A204.1 (cell line): ENCODE measurements around the gene S100A10.
A peak's percentile ranks its signal among the peaks of the same experiment; 100 is the strongest.

Source experiments
- FAIRE-seq: peaks from 2 replicates; lab custom pipeline; 2012; peaks lifted over from hg19 to GRCh38; lab: Jason Lieb, UNC

S100A10 gene

DNA sequence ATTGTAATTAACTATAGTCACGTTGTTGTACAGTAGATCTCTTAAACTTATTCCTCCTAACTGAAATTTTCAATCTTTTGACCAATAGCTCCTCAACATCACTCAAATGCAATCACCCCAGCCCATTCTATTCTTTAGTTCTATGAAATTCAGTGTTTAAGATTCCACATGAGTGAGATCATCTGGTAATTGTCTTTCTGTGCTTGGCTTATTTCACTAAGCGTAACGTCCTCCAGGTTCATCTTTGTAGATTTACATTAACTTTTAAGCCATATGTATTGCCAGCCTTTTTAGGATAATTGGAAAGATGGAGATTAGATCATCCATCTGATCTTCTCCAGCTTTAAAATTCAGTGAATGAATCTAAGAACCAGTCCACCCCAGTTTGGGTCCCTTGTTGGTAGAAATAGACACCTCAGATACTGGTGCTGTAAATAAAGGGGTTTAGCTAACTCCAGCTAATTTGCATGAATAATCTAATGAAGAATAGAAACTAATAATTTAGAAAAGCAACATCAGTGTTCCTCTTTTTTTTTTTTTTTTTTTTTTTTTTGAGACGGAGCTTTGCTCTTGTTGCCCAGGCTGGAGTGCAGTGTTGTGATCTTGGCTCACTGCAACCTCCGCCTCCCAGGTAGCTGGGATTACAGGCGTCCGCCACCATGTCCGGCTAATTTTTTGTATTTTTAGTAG, 7.0 kb downstream of the S100A10 start:
- FAIRE-seq = no peak

DNA sequence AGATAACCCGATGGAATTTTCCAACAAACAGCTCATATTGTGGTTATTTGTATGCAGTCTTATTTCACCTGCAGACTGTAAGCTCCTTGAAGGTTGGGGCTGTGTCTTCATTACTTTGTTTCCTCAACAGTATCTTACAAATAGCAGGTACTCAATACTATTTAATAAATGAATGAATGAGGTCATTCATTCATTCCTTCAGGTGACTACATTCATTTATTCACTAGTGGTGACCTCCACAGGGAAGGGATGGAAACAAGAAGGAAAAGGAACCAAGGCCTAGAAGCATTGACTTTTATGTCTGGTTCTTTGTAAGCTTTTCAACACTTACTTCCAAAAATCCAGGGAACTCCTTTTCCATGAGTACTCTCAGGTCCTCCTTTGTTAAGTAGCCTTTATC, 7.9 kb downstream of the S100A10 start:
- no peak for FAIRE-seq

GRCh38 chr1:151985270-151985669, 8.4 kb downstream of the S100A10 start:
- no peak for FAIRE-seq

GRCh38 chr1:151984313-151984956, 9.2 kb downstream of the S100A10 start:
- no peak for FAIRE-seq

GRCh38 chr1:151982300-151983005, 11.2 kb downstream of the S100A10 start:
- no peak for FAIRE-seq

GRCh38 chr1:151981178-151981525, 12.5 kb downstream of the S100A10 start:
- FAIRE-seq = no peak

GRCh38 chr1:151980287-151981177, 13.1 kb downstream of the S100A10 start:
- FAIRE-seq = peak; percentile 91

DNA sequence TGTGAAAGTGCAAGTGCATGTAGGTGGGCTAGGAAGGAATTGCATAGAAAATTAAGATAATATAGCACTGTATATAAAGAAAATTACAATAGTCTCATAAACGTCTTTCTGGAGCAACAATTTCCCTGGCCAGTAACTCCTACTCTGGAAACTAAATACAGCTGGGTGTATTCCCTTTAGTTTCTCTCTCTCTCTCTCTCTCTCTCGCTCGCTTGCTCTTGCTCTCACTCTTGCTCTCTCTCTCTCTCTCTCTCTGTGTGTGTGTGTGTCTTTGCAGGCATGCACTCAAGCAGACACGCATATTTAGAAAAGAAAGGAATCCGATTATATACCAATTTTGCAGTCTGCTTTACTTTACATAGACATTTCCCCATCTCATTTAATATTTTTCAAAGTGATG, 14.7 kb downstream of the S100A10 start:
- peak; percentile 37 for FAIRE-seq

- peak; percentile 73 for FAIRE-seq
Measured at GRCh38 chr1:151977662-151978230, 15.9 kb downstream of the S100A10 start.

DNA sequence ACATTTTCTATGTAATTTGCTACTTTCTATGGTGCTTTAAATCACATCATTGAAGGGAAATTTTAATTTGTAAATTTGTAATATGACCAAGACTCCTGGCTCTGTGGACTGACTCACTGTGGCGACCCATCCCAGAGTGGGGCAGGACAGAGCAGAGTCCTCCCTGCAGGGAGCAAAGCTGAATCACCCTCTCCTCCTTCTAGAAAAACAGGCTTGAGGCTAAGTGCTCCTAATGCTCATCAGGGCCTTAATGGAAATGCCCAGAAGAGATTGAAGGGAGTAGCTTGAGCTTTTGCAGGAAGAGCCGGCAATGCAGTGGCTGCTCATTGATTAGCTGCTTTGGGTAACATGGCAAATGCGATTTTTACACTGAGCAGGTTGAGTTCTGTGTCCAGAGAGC, 16.8 kb downstream of the S100A10 start:
- FAIRE-seq = peak; percentile 85

DNA sequence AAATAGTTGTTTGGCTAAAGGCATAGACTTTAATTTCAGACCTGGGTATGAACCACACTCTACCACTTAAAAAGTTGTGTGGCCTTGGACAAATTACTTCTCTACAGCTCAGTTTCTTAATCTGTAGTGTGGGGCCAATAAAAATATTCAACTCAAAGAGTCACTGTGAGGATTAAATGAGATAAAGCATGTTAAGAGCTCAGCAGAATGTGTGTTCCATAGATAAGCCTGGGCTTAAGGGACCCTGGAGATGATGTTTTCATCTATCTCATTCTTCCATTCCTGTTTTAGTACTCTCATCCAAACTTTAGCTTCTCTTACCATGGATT, 17.7 kb downstream of the S100A10 start:
- no peak for FAIRE-seq

GRCh38 chr1:151975311-151976014, 18.2 kb downstream of the S100A10 start:
- FAIRE-seq = peak; percentile 27

DNA sequence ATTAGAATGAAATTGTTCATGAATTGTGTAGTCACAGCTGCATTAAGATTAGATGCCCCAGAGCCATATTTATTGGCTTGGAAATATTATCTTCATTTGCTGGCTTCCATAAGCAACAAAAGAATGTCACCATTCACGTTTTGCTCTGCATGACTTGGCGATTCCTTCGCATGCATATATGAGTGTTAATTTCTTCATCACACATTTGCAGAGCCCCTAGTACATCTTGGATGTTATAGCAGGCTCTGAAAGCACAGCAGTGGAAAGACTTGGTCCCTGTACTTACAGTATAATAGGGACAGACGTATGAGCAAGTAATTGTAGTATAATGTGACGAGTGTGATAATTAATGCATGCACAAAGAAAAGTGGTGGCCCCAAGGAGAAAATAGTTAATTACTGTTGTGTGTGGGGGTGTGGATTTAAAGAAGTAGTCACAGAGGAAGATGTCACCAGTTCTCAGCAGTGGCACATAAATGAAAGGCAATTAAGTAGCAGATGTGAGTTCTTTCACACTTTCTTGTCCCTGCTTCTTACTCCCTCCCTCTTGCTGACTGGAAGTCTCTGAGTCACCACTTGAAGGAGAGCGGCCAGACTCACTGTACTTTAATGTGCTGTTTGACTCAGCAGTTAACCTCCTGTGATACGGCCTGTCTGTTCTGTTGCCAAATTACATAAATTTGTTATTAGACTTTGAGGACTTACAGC, 21.0 kb downstream of the S100A10 start:
- FAIRE-seq = peak; percentile 94

GRCh38 chr1:151970626-151971025, 23.0 kb downstream of the S100A10 start:
- no peak for FAIRE-seq

- FAIRE-seq = peak; percentile 94
Measured at GRCh38 chr1:151970128-151970527, 23.5 kb downstream of the S100A10 start.

- FAIRE-seq = no peak
Measured at GRCh38 chr1:151968791-151969399, 24.8 kb downstream of the S100A10 start.

DNA sequence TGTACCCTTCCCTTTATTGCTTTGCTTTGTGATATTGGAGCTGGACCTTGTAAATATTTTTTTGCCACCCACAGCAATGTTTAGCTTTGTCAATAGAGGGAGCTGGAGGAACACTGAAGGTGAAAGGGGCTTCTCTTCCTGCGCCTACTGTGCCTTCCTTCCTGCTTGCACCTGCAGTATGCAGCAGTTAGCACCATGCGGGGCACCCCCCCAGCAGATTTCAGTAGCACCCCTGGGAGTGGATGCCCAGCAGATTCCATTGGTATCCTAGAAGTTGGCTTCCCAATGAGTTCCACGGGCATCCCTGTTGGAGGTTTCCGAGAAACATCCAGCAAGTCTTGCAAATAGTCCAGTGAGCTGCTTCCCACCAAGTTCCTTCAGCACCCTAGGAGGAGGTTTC, 25.6 kb downstream of the S100A10 start:
- FAIRE-seq = peak; percentile 89

DNA sequence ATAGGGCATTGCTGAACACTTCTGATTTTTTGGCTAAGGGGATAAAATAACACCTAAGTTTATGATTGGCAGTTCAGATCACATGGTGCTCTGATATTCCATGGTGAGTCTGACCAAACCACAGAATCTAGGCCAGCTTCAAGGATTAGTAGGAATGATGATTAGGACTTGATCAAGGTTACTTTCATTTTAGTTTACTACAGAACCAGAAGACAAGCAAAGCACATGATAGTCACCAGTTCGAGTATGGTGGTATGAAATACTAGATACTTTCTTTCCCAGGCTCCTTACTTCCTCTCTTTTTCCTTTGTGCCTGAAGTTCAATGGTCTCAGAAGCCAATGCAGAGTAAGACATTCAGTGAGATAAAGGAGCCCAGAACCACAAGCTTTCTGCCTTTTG, 26.6 kb downstream of the S100A10 start:
- FAIRE-seq = no peak

GRCh38 chr1:151966061-151966460, 27.6 kb downstream of the S100A10 start:
- FAIRE-seq = no peak

- no peak for FAIRE-seq
Measured at GRCh38 chr1:151964510-151964909, 29.1 kb downstream of the S100A10 start.

DNA sequence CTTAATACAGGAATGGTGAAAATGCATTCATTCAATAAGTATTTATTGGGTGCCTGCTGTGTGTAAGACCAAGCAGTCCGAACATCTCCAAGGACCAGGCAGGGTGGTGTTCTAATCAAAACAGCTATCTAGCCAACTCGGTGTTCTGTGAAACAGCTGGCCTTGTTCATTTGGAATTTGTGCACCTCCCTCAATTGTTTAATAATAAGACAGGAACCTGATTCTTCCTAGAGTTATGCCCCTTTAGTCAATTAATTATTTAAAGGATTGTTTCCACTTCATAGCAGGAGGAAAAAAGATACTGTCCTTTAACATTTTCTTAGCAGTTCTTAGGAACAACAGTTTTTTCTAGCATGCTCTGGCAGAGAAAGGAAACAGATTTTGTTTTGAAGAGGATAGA, 30.4 kb downstream of the S100A10 start:
- FAIRE-seq = no peak
